ENCODE results near the gene GEMIN5. TPM values are rescaled to one million over a fixed set of nuclear protein-coding genes. Genes with fewer than 3 reads are reported as not detected.

Gene GEMIN5
- total and polyA plus RNA-seq, 2 experiments from 2014 or later, result 18.3 to 46.7 TPM

- TF ChIP-seq REST (IDR thresholded peaks at IDR 0.05; ENCODE audit: unreplicated experiment), result no peak
- TF ChIP-seq ZNF114 (CRISPR knock-in tag; IDR thresholded peaks at IDR 0.05), result no peak
- TF ChIP-seq POLR2AphosphoS5 (IDR thresholded peaks at IDR 0.05; ENCODE audit: low read depth), result no peak
Measured at GRCh38 chr5:154948313-154948712, 10.3 kb upstream of the GEMIN5 start (continued).

DNA sequence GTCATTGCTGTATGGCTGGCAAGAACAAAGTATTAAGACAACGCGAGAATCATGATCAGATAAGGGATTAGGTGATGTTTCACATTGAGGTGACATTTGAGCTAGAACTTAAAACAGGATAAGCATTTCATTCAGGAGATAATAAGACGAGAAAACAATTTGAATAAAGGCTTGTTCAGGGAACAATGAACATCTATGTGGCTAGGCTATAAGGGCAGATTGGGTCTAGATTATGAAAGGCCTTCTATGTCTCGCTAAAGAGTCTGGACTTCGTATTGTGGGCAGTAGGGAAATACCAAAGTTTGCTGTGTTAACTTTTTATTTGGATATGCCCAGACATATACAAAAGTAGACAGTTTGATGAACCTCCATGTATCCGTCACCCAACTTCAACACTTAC lies 9.8 kb upstream of the GEMIN5 start:
- Mint-ChIP-seq H3K4me3 (no peak overlapping the region), H3K27ac (no peak overlapping the region), H3K27me3 (ENCODE audit: insufficient read depth, low read depth, poor library complexity) (no peaks in the 10 kb centered on the region), H3K9me3 (no peaks in the 10 kb centered on the region), H3K36me3 (ENCODE audit: low read depth) (no peaks in the 10 kb centered on the region), H3K4me1 (no peaks in the 10 kb centered on the region)
- Histone ChIP-seq H3K27me3 (ENCODE audit: insufficient read depth) (no peaks in the 10 kb centered on the region), H3K36me3 (ENCODE audit: insufficient read depth) (no peaks in the 10 kb centered on the region), H3K79me2 (replicated peaks; ENCODE audit: insufficient read depth) (peaks cover 64% of the 10 kb centered on the region), H3K4me2 (no peak overlapping the region), H3K4me1 (ENCODE audit: insufficient read depth) (no peaks in the 10 kb centered on the region), H3K27ac (ENCODE audit: low read depth) (no peak overlapping the region), H3K4me3 (no peak overlapping the region), H3F3A (replicated peaks; ENCODE audit: low read depth) (no peaks in the 10 kb centered on the region), H2AFZ (no peak overlapping the region), H4K20me1 (replicated peaks; ENCODE audit: insufficient read depth) (peaks cover 2% of the 10 kb centered on the region; the same call in 1 of the 2 replicates), H3K9me2 (ENCODE audit: insufficient read depth) (no peaks in the 10 kb centered on the region)
- no peak for ATAC-seq
- DNase-seq (ENCODE audit: low spot score), result no peak
- no peak for TF ChIP-seq ZNF331 (CRISPR knock-in tag; IDR thresholded peaks at IDR 0.05; ENCODE audit: low read depth)
- no peak for TF ChIP-seq ZNF114 (CRISPR knock-in tag; IDR thresholded peaks at IDR 0.05)
- TF ChIP-seq NANOG (IDR thresholded peaks at IDR 0.05; ENCODE audit: borderline replicate concordance), result no peak
- no peak for TF ChIP-seq CREB1 (CRISPR knock-in tag; IDR thresholded peaks at IDR 0.05; ENCODE audit: low read depth)
- TF ChIP-seq, protein P1, sequence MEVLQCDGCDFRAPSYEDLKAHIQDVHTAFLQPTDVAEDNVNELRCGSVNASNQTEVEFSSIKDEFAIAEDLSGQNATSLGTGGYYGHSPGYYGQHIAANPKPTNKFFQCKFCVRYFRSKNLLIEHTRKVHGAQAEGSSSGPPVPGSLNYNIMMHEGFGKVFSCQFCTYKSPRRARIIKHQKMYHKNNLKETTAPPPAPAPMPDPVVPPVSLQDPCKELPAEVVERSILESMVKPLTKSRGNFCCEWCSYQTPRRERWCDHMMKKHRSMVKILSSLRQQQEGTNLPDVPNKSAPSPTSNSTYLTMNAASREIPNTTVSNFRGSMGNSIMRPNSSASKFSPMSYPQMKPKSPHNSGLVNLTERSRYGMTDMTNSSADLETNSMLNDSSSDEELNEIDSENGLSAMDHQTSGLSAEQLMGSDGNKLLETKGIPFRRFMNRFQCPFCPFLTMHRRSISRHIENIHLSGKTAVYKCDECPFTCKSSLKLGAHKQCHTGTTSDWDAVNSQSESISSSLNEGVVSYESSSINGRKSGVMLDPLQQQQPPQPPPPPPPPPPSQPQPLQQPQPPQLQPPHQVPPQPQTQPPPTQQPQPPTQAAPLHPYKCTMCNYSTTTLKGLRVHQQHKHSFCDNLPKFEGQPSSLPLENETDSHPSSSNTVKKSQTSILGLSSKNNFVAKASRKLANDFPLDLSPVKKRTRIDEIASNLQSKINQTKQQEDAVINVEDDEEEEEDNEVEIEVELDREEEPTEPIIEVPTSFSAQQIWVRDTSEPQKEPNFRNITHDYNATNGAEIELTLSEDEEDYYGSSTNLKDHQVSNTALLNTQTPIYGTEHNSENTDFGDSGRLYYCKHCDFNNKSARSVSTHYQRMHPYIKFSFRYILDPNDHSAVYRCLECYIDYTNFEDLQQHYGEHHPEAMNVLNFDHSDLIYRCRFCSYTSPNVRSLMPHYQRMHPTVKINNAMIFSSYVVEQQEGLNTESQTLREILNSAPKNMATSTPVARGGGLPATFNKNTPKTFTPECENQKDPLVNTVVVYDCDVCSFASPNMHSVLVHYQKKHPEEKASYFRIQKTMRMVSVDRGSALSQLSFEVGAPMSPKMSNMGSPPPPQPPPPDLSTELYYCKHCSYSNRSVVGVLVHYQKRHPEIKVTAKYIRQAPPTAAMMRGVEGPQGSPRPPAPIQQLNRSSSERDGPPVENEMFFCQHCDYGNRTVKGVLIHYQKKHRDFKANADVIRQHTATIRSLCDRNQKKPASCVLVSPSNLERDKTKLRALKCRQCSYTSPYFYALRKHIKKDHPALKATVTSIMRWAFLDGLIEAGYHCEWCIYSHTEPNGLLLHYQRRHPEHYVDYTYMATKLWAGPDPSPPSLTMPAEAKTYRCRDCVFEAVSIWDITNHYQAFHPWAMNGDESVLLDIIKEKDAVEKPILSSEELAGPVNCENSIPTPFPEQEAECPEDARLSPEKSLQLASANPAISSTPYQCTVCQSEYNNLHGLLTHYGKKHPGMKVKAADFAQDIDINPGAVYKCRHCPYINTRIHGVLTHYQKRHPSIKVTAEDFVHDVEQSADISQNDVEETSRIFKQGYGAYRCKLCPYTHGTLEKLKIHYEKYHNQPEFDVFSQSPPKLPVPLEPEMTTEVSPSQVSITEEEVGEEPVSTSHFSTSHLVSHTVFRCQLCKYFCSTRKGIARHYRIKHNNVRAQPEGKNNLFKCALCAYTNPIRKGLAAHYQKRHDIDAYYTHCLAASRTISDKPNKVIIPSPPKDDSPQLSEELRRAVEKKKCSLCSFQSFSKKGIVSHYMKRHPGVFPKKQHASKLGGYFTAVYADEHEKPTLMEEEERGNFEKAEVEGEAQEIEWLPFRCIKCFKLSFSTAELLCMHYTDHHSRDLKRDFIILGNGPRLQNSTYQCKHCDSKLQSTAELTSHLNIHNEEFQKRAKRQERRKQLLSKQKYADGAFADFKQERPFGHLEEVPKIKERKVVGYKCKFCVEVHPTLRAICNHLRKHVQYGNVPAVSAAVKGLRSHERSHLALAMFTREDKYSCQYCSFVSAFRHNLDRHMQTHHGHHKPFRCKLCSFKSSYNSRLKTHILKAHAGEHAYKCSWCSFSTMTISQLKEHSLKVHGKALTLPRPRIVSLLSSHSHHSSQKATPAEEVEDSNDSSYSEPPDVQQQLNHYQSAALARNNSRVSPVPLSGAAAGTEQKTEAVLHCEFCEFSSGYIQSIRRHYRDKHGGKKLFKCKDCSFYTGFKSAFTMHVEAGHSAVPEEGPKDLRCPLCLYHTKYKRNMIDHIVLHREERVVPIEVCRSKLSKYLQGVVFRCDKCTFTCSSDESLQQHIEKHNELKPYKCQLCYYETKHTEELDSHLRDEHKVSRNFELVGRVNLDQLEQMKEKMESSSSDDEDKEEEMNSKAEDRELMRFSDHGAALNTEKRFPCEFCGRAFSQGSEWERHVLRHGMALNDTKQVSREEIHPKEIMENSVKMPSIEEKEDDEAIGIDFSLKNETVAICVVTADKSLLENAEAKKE (CRISPR knock-in tag; IDR thresholded peaks at IDR 0.05), result no peak
- TF ChIP-seq, protein P2, sequence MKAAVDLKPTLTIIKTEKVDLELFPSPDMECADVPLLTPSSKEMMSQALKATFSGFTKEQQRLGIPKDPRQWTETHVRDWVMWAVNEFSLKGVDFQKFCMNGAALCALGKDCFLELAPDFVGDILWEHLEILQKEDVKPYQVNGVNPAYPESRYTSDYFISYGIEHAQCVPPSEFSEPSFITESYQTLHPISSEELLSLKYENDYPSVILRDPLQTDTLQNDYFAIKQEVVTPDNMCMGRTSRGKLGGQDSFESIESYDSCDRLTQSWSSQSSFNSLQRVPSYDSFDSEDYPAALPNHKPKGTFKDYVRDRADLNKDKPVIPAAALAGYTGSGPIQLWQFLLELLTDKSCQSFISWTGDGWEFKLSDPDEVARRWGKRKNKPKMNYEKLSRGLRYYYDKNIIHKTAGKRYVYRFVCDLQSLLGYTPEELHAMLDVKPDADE (IDR thresholded peaks at IDR 0.05), result no peak
- TF ChIP-seq REST (IDR thresholded peaks at IDR 0.05; ENCODE audit: unreplicated experiment), result no peak
- TF ChIP-seq POLR2AphosphoS5 (IDR thresholded peaks at IDR 0.05; ENCODE audit: low read depth), result no peak
- TF ChIP-seq JUNB (IDR thresholded peaks at IDR 0.05; ENCODE audit: unreplicated experiment), result no peak

Measured in GM23338 (cell line).